ENCODE results near the gene ST7.
"Not testable (repeated sequence)": the region's sequence is repeated elsewhere in the genome, so short reads cannot be mapped to it uniquely, and the experiment has no call there.

ST7 gene

GRCh38 chr7:116952635-116953371 is 498 bp upstream of the ST7 start:
- peak overlapping the region; percentile 65 to 80 for H3K4me3 ChIP-seq (ENCODE audit: low read depth in 1 of 2, low read length in 2 of 2)
- H3K4me1 ChIP-seq (ENCODE audit: control insufficient read depth in 1 of 2, insufficient read depth in 2 of 2, low read length in 2 of 2) = peaks cover 10 to 13% of the 10 kb centered on the region in 2 donors
- H3K36me3 ChIP-seq (ENCODE audit: control insufficient read depth in 1 of 2, insufficient read depth in 2 of 2, low read length in 2 of 2) = no peaks in the 10 kb centered on the region
- no peaks in the 10 kb centered on the region for H3K27me3 ChIP-seq (ENCODE audit: low read depth, low read length)
- no peaks in the 10 kb centered on the region for H3K9me3 ChIP-seq (ENCODE audit: control insufficient read depth in 1 of 2, low read length in 2 of 2)
- peak overlapping the region; percentile 85 for H3K27ac ChIP-seq (ENCODE audit: low read length)

- Histone ChIP-seq H3K9me3 (ENCODE audit: control insufficient read depth in 1 of 2, low read length in 2 of 2) (no peaks in the 10 kb centered on the region), H3K36me3 (ENCODE audit: control insufficient read depth in 1 of 2, insufficient read depth in 2 of 2, low read length in 2 of 2) (no peaks in the 10 kb centered on the region), H3K4me1 (ENCODE audit: control insufficient read depth in 1 of 2, insufficient read depth in 2 of 2, low read length in 2 of 2) (peaks cover 10 to 13% of the 10 kb centered on the region in 2 donors), H3K27ac (ENCODE audit: low read length) (peak overlapping the region; percentile 92), H3K4me3 (ENCODE audit: low read depth in 1 of 2, low read length in 2 of 2) (peak overlapping the region; percentile 72 to 95), H3K27me3 (ENCODE audit: low read depth, low read length) (no peaks in the 10 kb centered on the region)
These were observed 871 bp downstream of the ST7 start for GRCh38 chr7:116953906-116954838.

- H3K9me3 ChIP-seq (ENCODE audit: control insufficient read depth in 1 of 2, low read length in 2 of 2) = no peaks in the 10 kb centered on the region
- peak overlapping the region; percentile 72 to 95 for H3K4me3 ChIP-seq (ENCODE audit: low read depth in 1 of 2, low read length in 2 of 2)
- H3K4me1 ChIP-seq (ENCODE audit: control insufficient read depth in 1 of 2, insufficient read depth in 2 of 2, low read length in 2 of 2) = peaks cover 10 to 13% of the 10 kb centered on the region in 2 donors
- no peaks in the 10 kb centered on the region for H3K27me3 ChIP-seq (ENCODE audit: low read depth, low read length)
- no peaks in the 10 kb centered on the region for H3K36me3 ChIP-seq (ENCODE audit: control insufficient read depth in 1 of 2, insufficient read depth in 2 of 2, low read length in 2 of 2)
- H3K27ac ChIP-seq (ENCODE audit: low read length) = no peak overlapping the region
These were observed 2.0 kb downstream of the ST7 start for GRCh38 chr7:116955340-116955739.

- H3K9me3 ChIP-seq (ENCODE audit: control insufficient read depth in 1 of 2, low read length in 2 of 2) = no peaks in the 10 kb centered on the region
- H3K4me3 ChIP-seq (ENCODE audit: low read depth in 1 of 2, low read length in 2 of 2) = no peak overlapping the region
- no peaks in the 10 kb centered on the region for H3K36me3 ChIP-seq (ENCODE audit: control insufficient read depth in 1 of 2, insufficient read depth in 2 of 2, low read length in 2 of 2)
- H3K27ac ChIP-seq (ENCODE audit: low read length) = peak overlapping the region; percentile 33
- H3K27me3 ChIP-seq (ENCODE audit: low read depth, low read length) = no peaks in the 10 kb centered on the region
- peaks cover 10 to 13% of the 10 kb centered on the region in 2 donors for H3K4me1 ChIP-seq (ENCODE audit: control insufficient read depth in 1 of 2, insufficient read depth in 2 of 2, low read length in 2 of 2)
These were observed 2.6 kb downstream of the ST7 start for GRCh38 chr7:116955801-116956476.

- no peaks in the 10 kb centered on the region for H3K36me3 ChIP-seq (ENCODE audit: control insufficient read depth in 1 of 2, insufficient read depth in 2 of 2, low read length in 2 of 2)
- H3K4me3 ChIP-seq (ENCODE audit: low read depth in 1 of 2, low read length in 2 of 2) = no peak overlapping the region
- peak overlapping the region; percentile 33 for H3K27ac ChIP-seq (ENCODE audit: low read length)
- no peaks in the 10 kb centered on the region for H3K9me3 ChIP-seq (ENCODE audit: control insufficient read depth in 1 of 2, low read length in 2 of 2)
- H3K27me3 ChIP-seq (ENCODE audit: low read depth, low read length) = no peaks in the 10 kb centered on the region
- H3K4me1 ChIP-seq (ENCODE audit: control insufficient read depth in 1 of 2, insufficient read depth in 2 of 2, low read length in 2 of 2) = peaks cover 10 to 13% of the 10 kb centered on the region in 2 donors
These were observed 3.1 kb downstream of the ST7 start for GRCh38 chr7:116956477-116956804.

GRCh38 chr7:116957874-116958273 is 4.6 kb downstream of the ST7 start:
- Histone ChIP-seq H3K27ac (ENCODE audit: low read length) (no peak overlapping the region), H3K27me3 (ENCODE audit: low read depth, low read length) (no peaks in the 10 kb centered on the region), H3K36me3 (ENCODE audit: control insufficient read depth in 1 of 2, insufficient read depth in 2 of 2, low read length in 2 of 2) (no peaks in the 10 kb centered on the region), H3K9me3 (ENCODE audit: control insufficient read depth in 1 of 2, low read length in 2 of 2) (no peaks in the 10 kb centered on the region), H3K4me1 (ENCODE audit: control insufficient read depth in 1 of 2, insufficient read depth in 2 of 2, low read length in 2 of 2) (peaks cover 10 to 13% of the 10 kb centered on the region in 2 donors), H3K4me3 (ENCODE audit: low read depth in 1 of 2, low read length in 2 of 2) (no peak overlapping the region)

- H3K27me3 ChIP-seq (ENCODE audit: low read depth, low read length); H3K4me3 ChIP-seq (ENCODE audit: low read depth in 1 of 2, low read length in 2 of 2); H3K4me1 ChIP-seq (ENCODE audit: control insufficient read depth in 1 of 2, insufficient read depth in 2 of 2, low read length in 2 of 2); H3K9me3 ChIP-seq (ENCODE audit: control insufficient read depth in 1 of 2, low read length in 2 of 2); H3K27ac ChIP-seq (ENCODE audit: low read length); H3K36me3 ChIP-seq (ENCODE audit: control insufficient read depth in 1 of 2, insufficient read depth in 2 of 2, low read length in 2 of 2): not testable (repeated sequence)
These were observed 8.8 kb downstream of the ST7 start for GRCh38 chr7:116961966-116962673.

- Histone ChIP-seq H3K36me3 (ENCODE audit: control insufficient read depth in 1 of 2, insufficient read depth in 2 of 2, low read length in 2 of 2) (no peaks in the 10 kb centered on the region), H3K4me3 (ENCODE audit: low read depth in 1 of 2, low read length in 2 of 2) (no peak overlapping the region), H3K27me3 (ENCODE audit: low read depth, low read length) (no peaks in the 10 kb centered on the region), H3K27ac (ENCODE audit: low read length) (no peak overlapping the region), H3K9me3 (ENCODE audit: control insufficient read depth in 1 of 2, low read length in 2 of 2) (no peaks in the 10 kb centered on the region), H3K4me1 (ENCODE audit: control insufficient read depth in 1 of 2, insufficient read depth in 2 of 2, low read length in 2 of 2) (no peaks in the 10 kb centered on the region)
These were observed 9.9 kb downstream of the ST7 start for GRCh38 chr7:116963234-116963633.

- H3K4me1 ChIP-seq (ENCODE audit: control insufficient read depth in 1 of 2, insufficient read depth in 2 of 2, low read length in 2 of 2) = peaks cover 0 to 5% of the 10 kb centered on the region in 2 donors
- no peak overlapping the region for H3K27ac ChIP-seq (ENCODE audit: low read length)
- no peaks in the 10 kb centered on the region for H3K9me3 ChIP-seq (ENCODE audit: control insufficient read depth in 1 of 2, low read length in 2 of 2)
- H3K36me3 ChIP-seq (ENCODE audit: control insufficient read depth in 1 of 2, insufficient read depth in 2 of 2, low read length in 2 of 2) = no peaks in the 10 kb centered on the region
- no peaks in the 10 kb centered on the region for H3K27me3 ChIP-seq (ENCODE audit: low read depth, low read length)
- H3K4me3 ChIP-seq (ENCODE audit: low read depth in 1 of 2, low read length in 2 of 2) = no peak overlapping the region
These were observed 13.3 kb downstream of the ST7 start for GRCh38 chr7:116966601-116967000.

- Histone ChIP-seq H3K36me3 (ENCODE audit: control insufficient read depth in 1 of 2, insufficient read depth in 2 of 2, low read length in 2 of 2) (no peaks in the 10 kb centered on the region), H3K4me1 (ENCODE audit: control insufficient read depth in 1 of 2, insufficient read depth in 2 of 2, low read length in 2 of 2) (peaks cover 0 to 5% of the 10 kb centered on the region in 2 donors), H3K9me3 (ENCODE audit: control insufficient read depth in 1 of 2, low read length in 2 of 2) (no peaks in the 10 kb centered on the region), H3K27ac (ENCODE audit: low read length) (no peak overlapping the region), H3K27me3 (ENCODE audit: low read depth, low read length) (no peaks in the 10 kb centered on the region), H3K4me3 (ENCODE audit: low read depth in 1 of 2, low read length in 2 of 2) (no peak overlapping the region)
These were observed 14.1 kb downstream of the ST7 start for GRCh38 chr7:116967254-116967922.
